SHP77 treated with DMSO at 0.1 percent for 48 hours (cell line): ENCODE measurements around the gene PISD.
A peak's percentile ranks its signal among the peaks of the same experiment; 100 is the strongest.
"Not testable (repeated sequence)": the region's sequence is repeated elsewhere in the genome, so short reads cannot be mapped to it uniquely, and the experiment has no call there.

Source experiments
- DNase-seq: peaks from one replicate; lab custom pipeline; 2025; lab: John Stamatoyannopoulos, UW

The PISD gene

DNA sequence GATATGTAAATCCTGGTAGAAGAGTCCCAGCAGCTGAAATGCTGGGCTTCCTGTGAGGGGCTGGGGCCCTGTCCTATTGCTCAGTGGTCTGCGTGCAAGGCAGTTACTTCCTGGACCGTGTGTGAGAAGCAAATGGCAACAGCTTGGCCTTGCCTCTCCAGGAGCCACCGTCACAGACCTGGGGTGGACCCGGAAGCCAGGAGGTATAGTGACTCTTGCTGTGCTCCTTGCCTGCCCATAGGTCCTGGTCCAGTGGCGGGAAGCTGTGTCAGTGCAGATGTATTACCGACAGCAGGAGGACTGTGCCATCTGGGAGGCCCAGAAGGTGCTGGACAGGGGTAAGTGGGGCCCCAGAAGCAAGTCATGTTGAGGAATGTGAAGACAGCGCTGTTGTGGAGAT is 54.3 kb downstream of the PISD start:
- DNase-seq: no peak

DNA sequence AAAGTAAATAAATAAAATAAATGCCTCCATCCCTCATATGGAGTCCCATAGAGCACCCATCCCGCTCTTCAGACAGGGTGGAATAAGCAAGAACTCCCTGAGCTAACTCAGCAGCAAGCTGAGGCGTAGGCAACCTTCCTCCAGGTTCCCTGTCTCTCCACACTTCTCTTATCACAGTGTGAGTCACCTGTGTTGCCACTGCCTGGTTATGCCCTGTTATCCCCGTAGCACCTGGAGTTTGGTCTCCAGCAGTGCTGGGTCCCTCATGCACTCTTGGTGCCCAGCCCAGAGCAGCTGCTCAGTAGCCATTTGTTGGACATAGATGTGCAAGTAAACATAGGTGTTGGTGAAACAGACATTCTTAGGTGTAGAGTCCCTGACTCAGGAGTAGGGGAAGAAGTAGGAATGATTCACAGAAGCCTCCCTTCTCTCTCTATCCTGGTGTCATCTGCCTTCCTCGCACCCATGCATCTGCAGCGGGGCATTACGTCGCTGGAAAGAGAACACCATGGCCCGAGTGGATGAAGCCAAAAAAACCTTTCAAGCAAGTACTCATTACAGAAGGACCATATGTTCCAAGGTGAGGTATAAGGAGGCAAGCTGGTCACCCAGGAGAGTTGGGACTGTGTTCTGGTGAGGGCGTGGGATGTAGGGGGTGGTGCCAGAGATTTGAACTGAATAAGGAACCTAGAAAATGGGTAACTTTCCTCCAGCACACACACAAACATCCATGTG is 56.0 kb downstream of the PISD start:
- no peak for DNase-seq

DNA sequence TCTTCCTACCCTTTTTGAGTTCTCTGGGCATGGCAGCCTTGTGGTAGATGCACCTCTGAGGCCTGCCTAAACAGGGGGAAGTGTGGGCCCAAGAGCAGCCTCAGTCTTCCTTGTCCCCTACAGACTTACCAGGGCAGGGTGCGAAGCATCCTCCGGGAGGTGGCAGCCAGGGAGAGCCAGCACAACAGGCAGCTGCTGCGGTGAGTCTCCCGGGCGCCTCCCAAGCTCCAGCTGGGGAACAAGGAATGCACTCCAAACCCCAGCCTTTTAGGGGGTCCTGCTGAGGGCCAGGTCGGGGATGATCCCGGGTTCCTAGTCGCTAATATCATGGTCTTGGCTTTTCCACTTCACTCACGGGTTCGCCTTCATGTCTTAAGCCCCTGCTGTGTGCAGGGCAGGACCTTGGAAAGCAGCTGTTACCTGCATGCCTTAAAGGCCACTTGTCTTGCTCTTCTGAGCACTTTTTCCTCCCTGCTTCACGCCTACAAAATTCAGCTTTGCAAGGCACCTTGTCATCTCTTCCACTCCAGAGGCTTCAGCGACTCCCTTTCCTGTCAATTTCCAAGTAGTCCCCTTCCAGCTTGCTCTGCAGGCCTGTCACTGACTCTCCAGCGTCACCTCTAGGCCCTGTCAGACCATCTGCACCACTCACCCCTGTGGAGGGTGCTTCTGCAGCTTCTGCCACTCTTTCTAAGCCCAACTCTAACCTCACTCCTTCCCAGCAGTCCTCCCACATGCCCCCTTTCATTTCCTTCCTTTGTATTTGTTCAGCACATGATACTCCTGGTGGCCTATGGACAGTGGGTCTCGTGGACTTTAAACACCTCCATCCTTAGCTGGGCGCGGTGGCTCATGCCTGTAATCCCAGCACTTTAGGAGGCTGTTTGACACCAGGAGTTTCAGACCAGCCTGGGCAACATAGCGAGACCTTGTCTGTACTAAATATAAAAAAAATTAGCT is 57.0 kb downstream of the PISD start:
- DNase-seq: no peak

DNA sequence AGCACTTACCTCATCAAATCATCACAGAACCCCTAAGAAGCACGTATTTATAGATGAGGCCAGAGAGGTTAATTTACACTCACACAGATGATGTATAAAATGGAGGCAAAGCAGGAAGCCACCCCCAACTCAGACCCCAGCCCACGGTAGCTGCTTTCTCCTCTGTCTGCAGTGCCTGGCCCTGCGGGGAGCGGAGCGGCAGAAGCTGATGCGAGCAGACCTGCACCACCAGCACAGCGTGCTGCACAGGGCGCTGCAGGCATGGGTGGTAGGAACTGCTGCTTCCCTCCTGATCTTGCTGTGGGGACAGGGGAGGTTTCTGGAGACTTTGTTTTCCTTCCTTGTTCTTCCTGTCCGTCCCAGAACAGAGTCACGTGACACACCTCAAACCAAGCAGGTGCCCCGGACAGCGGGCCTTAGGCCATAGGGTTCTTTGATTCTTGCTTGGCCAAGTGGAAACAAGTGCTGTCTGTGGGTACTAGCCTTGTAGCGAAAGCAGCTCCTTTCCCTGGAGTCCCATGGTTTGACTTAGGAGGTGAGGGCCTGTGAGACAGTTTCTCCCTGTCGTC is 57.8 kb downstream of the PISD start:
- DNase-seq: no peak

DNA sequence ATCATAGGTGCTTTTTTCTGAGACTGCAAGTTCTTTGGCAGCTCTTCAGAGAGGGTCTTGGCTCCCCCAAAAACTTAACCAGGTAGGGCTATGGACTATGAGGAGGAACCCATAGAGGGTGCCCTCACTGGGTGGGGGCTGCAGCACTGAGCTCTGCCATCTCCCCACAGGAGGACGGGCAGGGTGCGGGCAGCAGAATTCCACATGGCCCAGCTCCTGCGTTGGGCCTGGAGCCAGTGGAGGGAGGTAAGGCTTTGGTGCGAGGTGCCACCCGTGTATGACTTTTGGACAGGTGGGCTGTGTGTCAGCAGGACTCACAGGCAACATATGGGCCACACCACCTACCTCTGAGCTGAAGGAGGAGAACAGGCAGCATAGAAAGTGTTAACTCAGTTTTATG is 58.4 kb downstream of the PISD start:
- no peak for DNase-seq

DNA sequence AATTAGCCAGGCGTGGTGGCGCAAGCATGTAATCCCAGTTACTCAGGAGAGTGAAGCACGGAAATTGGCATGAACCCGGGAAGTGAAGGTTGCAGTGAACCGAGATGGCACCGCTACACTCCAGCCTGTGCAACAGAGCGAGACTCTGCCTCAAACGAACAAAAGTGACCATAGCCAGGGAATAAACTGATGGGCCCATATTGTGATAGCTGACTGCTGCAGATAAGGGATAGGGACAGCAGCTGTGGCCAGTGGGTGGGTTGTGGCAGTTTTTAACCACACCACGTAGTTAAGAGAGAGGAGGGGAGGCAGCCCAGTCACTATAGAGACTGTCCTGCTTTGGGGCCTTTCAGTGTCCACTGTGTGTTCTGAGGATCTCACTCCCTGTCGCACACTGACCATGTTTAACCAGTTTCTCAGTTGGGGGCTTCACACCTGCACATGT is 58.9 kb downstream of the PISD start:
- no peak for DNase-seq

DNA sequence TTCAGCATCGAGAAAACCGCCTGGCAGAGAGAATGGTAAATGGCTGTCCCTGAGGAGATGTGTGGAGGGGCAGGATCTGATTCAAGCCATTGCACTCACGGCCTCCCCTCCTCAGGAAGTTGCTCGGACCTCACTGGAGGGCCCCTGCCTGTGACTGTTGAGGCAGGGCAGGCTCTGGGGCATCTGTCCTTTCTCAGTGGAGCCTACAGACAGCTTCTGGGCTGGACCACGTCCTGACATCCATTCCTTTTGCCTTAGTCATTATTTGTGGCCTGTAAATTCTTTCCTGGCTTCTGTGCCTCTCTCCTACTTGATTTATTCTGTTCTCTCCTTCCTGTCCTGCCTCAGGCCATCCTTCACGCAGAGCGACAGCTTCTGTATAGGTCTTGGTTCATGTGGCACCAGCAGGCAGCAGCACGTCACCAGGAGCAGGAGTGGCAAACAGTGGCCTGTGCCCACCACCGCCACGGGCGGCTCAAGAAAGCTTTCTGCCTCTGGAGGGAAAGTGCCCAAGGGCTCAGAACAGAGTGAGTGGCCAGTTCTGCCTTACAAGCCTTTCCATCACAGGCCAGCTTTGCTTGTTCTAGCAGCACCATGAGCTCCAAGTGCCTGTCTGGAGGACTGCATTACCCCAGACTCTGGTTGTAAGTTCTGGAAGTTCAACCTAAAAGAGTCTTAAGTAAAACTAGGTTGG is 59.6 kb downstream of the PISD start:
- DNase-seq: no peak

DNA sequence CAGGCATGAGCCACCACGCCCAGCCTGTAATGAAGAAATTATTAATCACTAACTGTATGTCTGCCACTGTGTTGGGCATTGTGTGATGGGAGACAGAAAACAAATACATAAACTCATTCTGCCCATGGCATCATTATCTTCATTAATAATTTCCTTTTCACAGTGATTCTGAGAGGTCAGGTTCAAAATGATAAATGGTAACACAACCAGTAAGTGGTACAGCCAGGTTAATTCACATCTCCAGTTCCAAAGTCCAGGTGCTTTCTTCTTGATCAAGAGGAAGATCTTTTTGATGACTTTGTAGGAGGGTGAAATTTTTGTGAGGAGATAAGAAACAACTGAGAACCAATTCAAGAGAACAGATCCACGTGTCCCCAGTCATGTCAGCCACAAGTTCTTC is 66.7 kb downstream of the PISD start:
- DNase-seq: no peak

DNA sequence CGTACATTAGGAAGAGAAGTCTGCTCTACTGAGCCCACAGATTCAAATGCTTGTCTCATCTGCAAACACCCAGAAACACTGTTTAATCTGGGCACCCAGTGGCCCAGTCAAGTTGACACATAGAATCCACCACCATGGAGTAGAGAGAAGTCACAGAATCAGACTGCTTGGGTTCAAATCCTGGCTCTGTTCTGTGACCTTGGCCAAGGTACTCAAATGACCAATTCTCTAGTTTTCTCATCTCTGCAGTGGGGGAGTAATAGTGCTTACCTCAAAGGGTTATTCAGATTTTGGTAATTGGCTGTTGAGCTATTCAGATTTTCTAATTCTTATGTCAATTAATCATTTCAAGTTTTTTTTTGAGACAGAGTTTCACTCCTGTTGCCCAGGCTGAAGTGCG is 71.9 kb downstream of the PISD start:
- not testable (repeated sequence) for DNase-seq

DNA sequence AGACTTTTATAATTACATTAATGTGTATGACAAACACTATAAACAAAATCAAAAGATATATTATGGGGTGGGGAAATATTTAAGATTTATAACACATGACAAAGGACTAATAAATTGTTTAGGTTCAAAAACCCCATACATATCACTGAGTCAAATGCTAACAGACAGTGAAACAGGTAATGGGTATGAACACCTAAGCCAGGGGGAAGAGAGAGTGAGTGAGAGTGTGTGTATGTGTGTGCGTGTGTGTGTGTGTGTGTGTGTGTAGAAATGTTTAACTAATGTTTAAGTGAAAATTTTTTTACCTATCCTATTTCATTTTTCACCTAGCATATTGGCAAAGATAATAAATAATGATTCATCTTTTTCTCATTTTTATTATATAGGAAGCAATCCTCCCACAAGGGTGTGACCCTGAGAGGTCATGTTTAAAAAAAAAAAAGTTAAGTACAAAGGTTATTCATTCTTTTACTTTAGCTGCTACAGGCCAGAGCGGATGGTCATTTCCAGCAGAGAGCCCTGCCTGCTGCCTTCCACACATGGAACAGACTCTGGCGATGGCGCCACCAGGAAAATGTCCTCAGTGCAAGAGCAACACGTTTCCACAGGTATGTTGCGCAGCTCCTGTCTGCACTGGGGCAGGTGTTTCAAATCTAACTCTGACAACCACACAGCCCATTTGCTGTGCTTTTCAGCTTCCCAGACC is 72.9 kb downstream of the PISD start:
- no peak for DNase-seq

DNA sequence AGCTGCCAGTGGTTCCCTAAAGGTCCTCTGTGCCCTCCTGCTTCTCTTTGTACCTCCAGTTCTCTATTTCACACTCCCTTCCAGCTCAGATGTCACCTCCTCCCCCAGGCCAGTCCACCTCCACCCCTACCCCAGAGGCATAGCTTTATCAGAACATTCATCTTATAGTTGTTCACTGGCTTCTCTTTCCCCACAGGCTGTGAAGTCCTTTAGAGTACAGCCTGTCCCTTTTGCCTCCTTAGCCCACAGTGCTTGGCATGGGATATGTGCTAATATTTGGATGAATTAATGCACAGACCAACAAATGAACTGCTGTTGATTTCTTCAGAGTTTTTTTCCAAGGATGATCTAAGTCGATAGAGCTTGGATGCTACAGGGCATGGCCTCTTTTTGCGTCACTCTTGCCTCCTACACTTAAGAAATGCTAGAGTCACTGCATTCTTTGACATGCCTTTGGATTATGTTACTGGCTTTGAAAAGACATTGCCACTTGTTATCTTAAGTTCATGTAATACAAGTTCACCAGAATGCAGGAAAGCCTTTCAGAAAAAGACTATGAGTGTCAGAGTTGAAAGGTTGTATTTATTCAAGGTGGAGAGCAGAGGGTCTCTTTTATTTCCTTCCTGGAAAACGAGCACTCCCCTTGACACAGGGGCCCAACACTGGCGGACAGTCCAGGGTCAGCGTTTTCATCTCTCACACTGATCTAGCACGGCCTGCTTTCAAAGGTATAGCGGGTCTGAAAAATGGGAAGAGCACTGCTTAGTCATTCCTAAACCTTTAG is 75.7 kb downstream of the PISD start:
- no peak for DNase-seq

DNA sequence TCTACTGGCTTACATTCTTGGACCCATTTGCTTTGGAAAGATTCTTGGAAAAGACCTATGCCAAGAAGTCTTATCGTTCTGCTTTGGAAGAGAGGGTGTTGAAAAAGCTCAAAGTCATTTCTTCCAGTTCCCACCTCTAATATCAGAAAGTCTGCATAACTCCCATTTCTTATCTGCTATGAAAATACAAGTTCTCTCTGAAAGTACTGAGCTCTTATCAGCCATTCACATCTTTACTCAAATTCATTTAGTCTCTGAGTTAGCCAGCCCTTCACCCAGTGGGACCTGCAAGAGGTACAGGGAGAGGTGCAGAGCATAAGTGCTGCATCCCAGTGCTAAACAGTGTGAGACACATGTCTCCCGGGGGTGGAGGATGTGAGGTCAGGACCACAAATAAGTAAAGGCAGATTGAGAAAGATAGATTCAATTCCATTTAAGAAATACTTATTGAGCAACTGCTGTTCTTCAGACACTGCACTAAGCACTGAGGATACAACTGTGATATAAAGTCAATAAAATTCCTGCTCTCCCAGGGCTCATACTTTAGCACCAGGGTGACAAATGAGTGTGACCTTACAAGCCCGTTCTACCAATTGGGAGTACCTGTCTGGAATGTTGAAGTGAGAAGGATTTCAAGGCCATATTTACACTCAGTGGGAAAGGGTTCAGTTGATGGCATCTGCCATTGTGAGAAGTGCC is 76.7 kb downstream of the PISD start:
- no peak for DNase-seq

DNA sequence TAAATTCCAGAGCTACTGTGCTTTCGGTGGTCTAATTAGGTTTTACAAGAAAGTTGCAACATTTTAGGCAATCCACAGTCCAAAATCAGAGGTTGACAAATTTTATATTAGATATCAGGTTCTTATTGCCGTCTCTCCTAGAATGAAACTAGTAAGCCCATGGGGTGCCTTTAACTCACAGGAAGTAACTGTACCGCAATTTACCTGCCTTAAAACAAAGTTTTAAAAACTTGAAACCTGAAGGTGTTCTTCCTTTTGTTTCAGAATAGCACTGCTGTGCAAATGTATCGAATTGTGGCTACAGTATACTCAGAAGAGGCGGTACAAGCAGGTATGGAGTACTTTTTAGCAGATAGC is 77.2 kb downstream of the PISD start:
- no peak for DNase-seq

DNA sequence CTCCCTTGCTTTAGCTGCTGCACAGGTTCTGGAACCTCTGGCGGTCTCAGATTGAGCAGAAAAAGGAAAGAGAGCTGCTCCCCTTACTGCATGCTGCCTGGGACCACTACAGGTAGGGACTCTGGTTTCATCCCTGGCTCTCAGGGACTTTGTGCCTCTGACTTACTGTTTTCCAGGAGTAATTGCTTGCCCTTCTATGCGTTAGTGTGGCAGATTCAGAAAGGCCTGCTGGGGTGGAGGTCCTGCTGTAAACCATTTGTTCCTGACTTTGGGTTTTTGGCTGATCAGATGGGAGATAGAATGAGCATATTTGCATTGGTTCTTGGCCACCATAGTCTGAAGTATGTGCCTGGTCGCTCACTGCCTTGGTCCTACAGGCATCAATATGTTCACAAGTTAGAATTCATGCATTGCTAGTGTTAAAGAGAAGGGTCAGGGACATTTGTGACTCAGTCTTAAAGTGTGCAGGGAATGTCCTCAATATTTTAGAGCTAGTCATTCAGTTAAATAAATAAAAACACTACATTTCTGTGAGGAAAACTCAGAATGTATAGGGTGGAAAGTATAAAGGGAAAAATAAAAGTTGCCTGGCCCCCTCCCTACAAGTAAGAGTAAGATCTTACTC is 78.0 kb downstream of the PISD start:
- no peak for DNase-seq

DNA sequence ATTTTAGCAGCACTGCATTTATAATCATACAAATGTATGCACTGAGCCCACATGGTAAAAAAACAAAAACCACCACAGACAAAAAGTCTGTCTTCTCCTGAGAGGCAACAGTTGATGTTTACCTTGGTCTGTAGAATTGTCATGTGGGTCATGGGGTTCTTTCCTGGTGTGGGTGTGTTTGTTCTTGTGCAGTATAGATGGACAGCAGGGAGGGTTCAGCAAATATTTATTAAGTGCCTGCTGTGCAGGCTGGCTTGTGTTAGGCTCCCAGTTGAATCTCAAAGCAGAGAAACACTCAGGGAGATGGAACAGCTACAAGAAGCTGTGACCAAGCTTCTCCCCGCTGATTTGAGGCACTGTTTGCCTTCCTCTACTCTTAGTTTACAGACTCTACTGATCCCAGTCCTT is 82.2 kb downstream of the PISD start:
- peak; percentile 52 for DNase-seq

DNA sequence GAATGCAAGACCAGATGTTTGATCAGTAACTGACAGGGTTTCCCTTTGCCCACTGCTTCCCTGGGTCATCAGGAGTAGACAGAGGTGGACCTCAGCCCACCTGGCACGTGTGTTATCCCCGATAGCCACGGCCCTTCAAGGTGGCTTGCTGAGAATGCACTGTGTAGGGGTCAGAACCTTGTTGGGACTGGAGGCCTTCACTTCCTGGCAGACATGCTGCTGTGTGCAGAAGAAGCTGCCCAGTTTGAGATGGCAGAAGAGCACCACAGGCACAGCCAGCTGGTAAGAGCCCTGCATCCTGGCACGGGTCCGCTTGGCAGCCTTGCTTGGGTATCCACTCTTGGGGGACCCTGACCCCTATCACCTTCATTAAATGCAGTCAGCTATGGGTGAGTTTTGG is 83.8 kb downstream of the PISD start:
- no peak for DNase-seq

DNA sequence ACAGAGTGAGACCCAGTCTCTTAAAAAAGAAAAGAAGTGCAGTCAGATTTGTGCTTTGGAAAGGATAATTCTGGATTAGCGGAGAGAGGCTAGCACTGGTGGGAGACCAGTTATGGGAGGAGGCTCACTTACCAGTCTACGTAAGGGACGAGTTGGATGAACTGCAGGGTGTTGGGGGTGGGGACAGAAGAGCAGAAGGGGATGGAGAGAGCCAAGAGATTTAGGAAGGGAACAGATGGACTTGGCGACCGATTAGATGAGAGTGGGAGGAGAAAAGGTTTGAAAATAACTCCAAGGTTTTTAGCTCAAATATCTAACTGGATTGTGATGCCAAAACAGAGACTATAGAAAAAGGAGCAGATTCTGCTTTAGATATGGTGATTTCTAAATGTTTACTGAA is 84.3 kb downstream of the PISD start:
- no peak for DNase-seq

DNA sequence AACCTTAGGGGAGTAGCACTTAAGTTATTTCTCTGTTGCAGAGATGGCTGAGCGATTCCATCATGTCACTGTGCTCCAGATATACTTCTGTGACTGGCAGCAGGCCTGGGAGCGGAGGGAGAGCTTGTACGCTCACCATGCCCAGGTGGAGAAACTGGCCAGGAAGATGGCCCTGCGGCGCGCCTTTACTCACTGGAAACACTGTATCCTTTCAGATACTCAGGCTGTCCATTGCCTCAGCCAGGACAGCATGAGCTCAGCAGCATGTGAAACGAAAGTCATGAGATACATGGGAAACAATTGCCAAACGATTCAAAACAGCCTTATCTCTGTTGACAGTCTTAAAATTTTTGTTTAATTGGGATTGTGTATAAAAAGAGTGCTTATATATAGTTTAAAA is 86.8 kb downstream of the PISD start:
- no peak for DNase-seq

DNA sequence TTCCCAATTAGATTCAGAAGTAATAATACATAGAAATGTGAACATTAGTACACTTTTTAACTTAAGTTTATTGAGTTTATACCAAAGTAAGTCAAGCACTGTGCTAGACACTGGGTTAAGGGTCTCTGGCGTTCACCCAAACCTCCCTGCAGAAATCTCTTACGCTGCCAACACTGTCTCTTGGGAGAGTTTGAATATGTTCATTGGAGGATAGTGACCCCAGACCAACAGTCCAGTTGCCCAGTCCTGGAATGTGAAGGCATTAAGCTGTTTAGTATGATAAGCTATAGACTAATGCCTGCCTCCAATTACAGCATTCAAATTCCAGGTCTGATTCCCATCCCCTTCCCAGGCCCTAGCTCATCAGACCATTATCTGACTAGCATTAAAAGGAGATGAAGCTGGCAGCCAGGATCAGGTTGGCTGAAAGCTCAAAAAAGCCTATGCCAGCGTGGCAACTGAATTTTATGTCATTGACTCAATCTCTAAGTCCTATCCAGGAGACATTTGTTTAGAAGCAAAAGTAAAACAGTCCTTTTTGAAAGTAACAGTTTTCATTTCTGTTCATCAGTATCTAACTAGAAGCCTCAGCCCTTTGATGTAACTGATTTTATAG is 87.9 kb downstream of the PISD start:
- DNase-seq: no peak
